HG02623 (cell line): Measurements from ENCODE around the gene ARMH3.

ENCODE experiments used
- ATAC-seq: cut with Tn5 transposase; IDR thresholded peaks from one replicate; pipeline ENCODE4 v1.9.1; 2021; ENCODE audit warnings: moderate library complexity; ENCODE audit not compliant: unreplicated experiment

ARMH3 gene

GRCh38 chr10:101867931-101868330 is 188.0 kb downstream of the ARMH3 start:
- ATAC-seq, result no peak

GRCh38 chr10:101859530-101859929 is 196.4 kb downstream of the ARMH3 start:
- no peak for ATAC-seq

GRCh38 chr10:101858723-101859500 is 197.1 kb downstream of the ARMH3 start:
- ATAC-seq, result peak; percentile 53

GRCh38 chr10:101857802-101858476 is 198.0 kb downstream of the ARMH3 start:
- no peak for ATAC-seq

GRCh38 chr10:101856626-101857025 is 199.3 kb downstream of the ARMH3 start:
- ATAC-seq, result no peak

- ATAC-seq, result no peak
Observed at GRCh38 chr10:101851411-101852116, 204.4 kb downstream of the ARMH3 start.

- ATAC-seq, result no peak
Observed at GRCh38 chr10:101850749-101851148, 205.2 kb downstream of the ARMH3 start.

- ATAC-seq, result no peak
Observed at GRCh38 chr10:101848894-101849351, 207.1 kb downstream of the ARMH3 start.

- no peak for ATAC-seq
Observed at GRCh38 chr10:101848408-101848807, 207.6 kb downstream of the ARMH3 start.

- ATAC-seq, result no peak
Observed at GRCh38 chr10:101845893-101846292, 210.1 kb downstream of the ARMH3 start.

GRCh38 chr10:101843032-101844021 is 212.6 kb downstream of the ARMH3 start, which contains the start of gene KCNIP2:
KCNIP2 (minus strand) TSS chr10:101843800; CDS start chr10:101843568, 232 bp downstream.
- no peak for ATAC-seq

GRCh38 chr10:101841826-101842225 is 214.1 kb downstream of the ARMH3 start:
- no peak for ATAC-seq

- peak; percentile 62 for ATAC-seq
Observed at GRCh38 chr10:101840741-101841453, 215.1 kb downstream of the ARMH3 start.

GRCh38 chr10:101840102-101840684 is 215.8 kb downstream of the ARMH3 start:
- no peak for ATAC-seq

GRCh38 chr10:101839416-101840063 is 216.4 kb downstream of the ARMH3 start:
- ATAC-seq, result no peak

GRCh38 chr10:101839002-101839401 is 217.0 kb downstream of the ARMH3 start:
- no peak for ATAC-seq

- ATAC-seq, result no peak
Observed at GRCh38 chr10:101838416-101838970, 217.5 kb downstream of the ARMH3 start.

- ATAC-seq, result no peak
Observed at GRCh38 chr10:101837748-101838147, 218.2 kb downstream of the ARMH3 start.
